Fibroblast of lung (primary cell): ENCODE results near the gene FGF9.

Experiments
- CTCF ChIP-seq, 2 donors: IDR thresholded peaks in 1 of 2; conservative IDR thresholded peaks in 1 of 2; 1 replicate in 1 of 2; 2 replicates in 1 of 2; pipeline ENCODE4 v1.5.1; 2011 to 2012; ENCODE audit warnings: low read length in 2 of 2, control low read depth in 1 of 2, inconsistent platforms in 1 of 2, low read depth in 1 of 2, mild to moderate bottlenecking in 1 of 2
- EZH2 ChIP-seq: IDR thresholded peaks from 2 replicates; pipeline ENCODE4 v1.5.1; 2012; ENCODE audit warnings: low read length, control low read depth, mild to moderate bottlenecking; ENCODE audit errors: missing control alignments

GRCh38 chr13:21686751-21687391, 16.0 kb downstream of the FGF9 start:
- TF ChIP-seq CTCF (conservative IDR thresholded peaks at IDR 0.05 in 1 of 2, IDR thresholded peaks at IDR 0.05 in 1 of 2; ENCODE audit: low read depth in 1 of 2, low read length in 2 of 2), result no peak
- TF ChIP-seq EZH2, result no peak
